Activated CD8-positive, alpha-beta memory T cell treated with anti-CD3 and anti-CD28 coated beads, Interleukin-2, amount 50 U/mL, for 48 hours (primary cell): ENCODE results near the gene TOP1.
"Not testable (repeated sequence)": the region's sequence is repeated elsewhere in the genome, so short reads cannot be mapped to it uniquely, and the experiment has no call there.

Experiments used
- DNase-seq: peaks from one replicate; pipeline ENCODE4 v3.0.0-alpha.2; 2020

TOP1 gene

GRCh38 chr20:41028359-41029149 lies at the start of gene TOP1:
TOP1 (plus strand) TSS chr20:41028822; CDS start chr20:41029068, 246 bp downstream.
- peak; percentile 100 for DNase-seq

- peak; percentile 30 for DNase-seq
These were observed 49.4 kb upstream of the TOP1 start for GRCh38 chr20:40979247-40979646.

- peak; percentile 32 for DNase-seq
These were observed 48.4 kb upstream of the TOP1 start for GRCh38 chr20:40980106-40980827.

- no peak for DNase-seq
These were observed 47.8 kb upstream of the TOP1 start for GRCh38 chr20:40980828-40981310.

- DNase-seq = peak; percentile 40
These were observed 46.0 kb upstream of the TOP1 start for GRCh38 chr20:40982415-40983145.

- DNase-seq = no peak
These were observed 44.7 kb upstream of the TOP1 start for GRCh38 chr20:40983898-40984297.

- DNase-seq = no peak
These were observed 44.1 kb upstream of the TOP1 start for GRCh38 chr20:40984496-40984895.

GRCh38 chr20:40986774-40987173 lies 41.8 kb upstream of the TOP1 start:
- DNase-seq = no peak

- peak; percentile 76 for DNase-seq
These were observed 38.0 kb upstream of the TOP1 start for GRCh38 chr20:40990542-40991120.

GRCh38 chr20:40991181-40991889 lies 37.3 kb upstream of the TOP1 start:
- peak; percentile 54 for DNase-seq

- DNase-seq = peak; percentile 29
These were observed 36.1 kb upstream of the TOP1 start for GRCh38 chr20:40992349-40993113.

- peak; percentile 12 for DNase-seq
These were observed 34.7 kb upstream of the TOP1 start for GRCh38 chr20:40993794-40994540.

- DNase-seq = no peak
These were observed 32.3 kb upstream of the TOP1 start for GRCh38 chr20:40996326-40996725.

GRCh38 chr20:40997116-40997515 lies 31.5 kb upstream of the TOP1 start:
- DNase-seq = peak; percentile 40

- no peak for DNase-seq
These were observed 28.8 kb upstream of the TOP1 start for GRCh38 chr20:40999841-41000240.

- no peak for DNase-seq
These were observed 28.0 kb upstream of the TOP1 start for GRCh38 chr20:41000628-41001027.

- no peak for DNase-seq
These were observed 27.1 kb upstream of the TOP1 start for GRCh38 chr20:41001497-41001896.

- DNase-seq = no peak
These were observed 25.8 kb upstream of the TOP1 start for GRCh38 chr20:41002842-41003142.

GRCh38 chr20:41003143-41003935 lies 25.3 kb upstream of the TOP1 start:
- peak; percentile 82 for DNase-seq

- DNase-seq = not testable (repeated sequence)
These were observed 24.7 kb upstream of the TOP1 start for GRCh38 chr20:41003936-41004294.
